ENCODE measurements around the gene CLRN2.

CLRN2 gene

DNA sequence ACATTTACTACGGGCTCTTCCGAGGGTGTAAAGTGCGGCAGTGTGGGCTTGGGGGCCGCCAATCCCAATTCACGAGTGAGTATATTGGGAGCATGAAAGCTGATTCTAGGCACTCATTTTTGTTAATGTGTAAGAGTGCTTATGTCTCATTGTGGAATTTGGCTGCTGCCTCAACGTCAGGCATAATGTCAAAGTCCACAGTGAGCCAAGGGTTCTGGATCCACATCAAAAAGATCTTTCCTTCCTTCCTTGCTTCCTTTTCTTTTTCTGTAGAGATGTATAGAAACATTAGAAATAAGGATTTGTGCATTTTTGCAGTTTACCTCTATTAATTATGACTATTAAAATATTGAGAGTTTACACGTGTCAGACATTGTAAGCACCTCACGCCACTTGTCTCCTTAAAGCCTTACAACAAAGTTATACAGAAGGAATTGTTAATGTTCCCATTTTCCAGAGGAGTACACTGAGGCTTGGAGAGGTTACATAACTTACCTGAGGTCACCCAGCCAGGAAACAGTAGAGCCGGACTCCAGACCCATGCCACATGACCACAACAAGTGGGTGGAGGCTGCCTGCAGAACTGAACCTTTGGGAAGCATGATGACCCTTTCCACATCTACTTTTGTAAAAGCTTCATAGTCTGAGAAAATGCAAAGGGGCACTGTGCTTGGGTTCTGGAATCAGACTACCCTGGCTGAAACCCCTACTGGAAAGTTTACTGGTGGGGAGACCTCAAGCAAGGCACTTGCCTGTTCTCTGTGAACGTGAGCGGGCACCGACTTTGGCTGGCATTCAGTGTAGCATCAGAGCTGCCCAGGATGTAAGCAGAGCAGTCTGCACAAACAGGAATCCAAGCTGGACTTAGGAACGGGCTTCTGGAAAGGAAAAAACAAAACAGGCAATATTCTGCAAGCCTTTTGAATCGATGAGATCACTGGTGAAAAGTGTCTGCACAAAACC lies 761 bp downstream of the CLRN2 start:
- Histone ChIP-seq H3K36me3 (no peaks in the 10 kb centered on the region), H3K9me3 (ENCODE audit: severe bottlenecking) (no peaks in the 10 kb centered on the region), H3K27ac (no peak overlapping the region), H3K4me3 (ENCODE audit: low read depth, low read length) (no peak overlapping the region), H3K27me3 (ENCODE audit: insufficient read depth, low read depth, severe bottlenecking) (no peaks in the 10 kb centered on the region)
- TF ChIP-seq, protein P1, sequence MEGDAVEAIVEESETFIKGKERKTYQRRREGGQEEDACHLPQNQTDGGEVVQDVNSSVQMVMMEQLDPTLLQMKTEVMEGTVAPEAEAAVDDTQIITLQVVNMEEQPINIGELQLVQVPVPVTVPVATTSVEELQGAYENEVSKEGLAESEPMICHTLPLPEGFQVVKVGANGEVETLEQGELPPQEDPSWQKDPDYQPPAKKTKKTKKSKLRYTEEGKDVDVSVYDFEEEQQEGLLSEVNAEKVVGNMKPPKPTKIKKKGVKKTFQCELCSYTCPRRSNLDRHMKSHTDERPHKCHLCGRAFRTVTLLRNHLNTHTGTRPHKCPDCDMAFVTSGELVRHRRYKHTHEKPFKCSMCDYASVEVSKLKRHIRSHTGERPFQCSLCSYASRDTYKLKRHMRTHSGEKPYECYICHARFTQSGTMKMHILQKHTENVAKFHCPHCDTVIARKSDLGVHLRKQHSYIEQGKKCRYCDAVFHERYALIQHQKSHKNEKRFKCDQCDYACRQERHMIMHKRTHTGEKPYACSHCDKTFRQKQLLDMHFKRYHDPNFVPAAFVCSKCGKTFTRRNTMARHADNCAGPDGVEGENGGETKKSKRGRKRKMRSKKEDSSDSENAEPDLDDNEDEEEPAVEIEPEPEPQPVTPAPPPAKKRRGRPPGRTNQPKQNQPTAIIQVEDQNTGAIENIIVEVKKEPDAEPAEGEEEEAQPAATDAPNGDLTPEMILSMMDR (IDR thresholded peaks at IDR 0.05; ENCODE audit: low read depth, low read length): no peak
- no peak for DNase-seq

DNA sequence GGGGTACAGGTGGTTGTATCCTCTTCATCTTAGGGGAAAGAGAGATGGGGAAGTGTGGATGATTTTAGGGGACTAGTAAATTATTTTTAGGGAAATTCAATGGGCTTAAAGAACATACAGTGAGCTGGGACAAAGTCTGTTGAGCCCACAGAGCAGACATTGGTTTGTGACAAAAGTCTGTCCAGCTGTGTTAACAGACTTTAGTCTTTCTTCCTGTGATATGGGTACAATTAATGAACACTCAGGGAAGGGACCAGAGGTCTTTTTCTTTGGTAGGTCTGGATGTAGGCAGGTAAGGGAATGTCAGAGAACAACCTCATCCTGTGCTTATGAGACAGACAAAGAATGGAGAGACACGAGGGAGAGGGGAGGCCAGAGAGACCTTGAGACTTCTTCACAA lies 2.0 kb downstream of the CLRN2 start:
- Histone ChIP-seq H3K27me3 (ENCODE audit: insufficient read depth, low read depth, severe bottlenecking) (no peaks in the 10 kb centered on the region), H3K27ac (no peak overlapping the region), H3K36me3 (no peaks in the 10 kb centered on the region), H3K9me3 (ENCODE audit: severe bottlenecking) (no peaks in the 10 kb centered on the region), H3K4me3 (ENCODE audit: low read depth, low read length) (no peak overlapping the region)
- TF ChIP-seq, protein P1 (IDR thresholded peaks at IDR 0.05; ENCODE audit: low read depth, low read length): no peak
- DNase-seq: no peak

- no peak for DNase-seq
- Histone ChIP-seq H3K27me3 (ENCODE audit: insufficient read depth, low read depth, severe bottlenecking) (no peaks in the 10 kb centered on the region), H3K9me3 (ENCODE audit: severe bottlenecking) (no peaks in the 10 kb centered on the region), H3K27ac (no peak overlapping the region), H3K4me3 (ENCODE audit: low read depth, low read length) (no peak overlapping the region), H3K36me3 (no peaks in the 10 kb centered on the region)
- TF ChIP-seq, protein P1 (IDR thresholded peaks at IDR 0.05; ENCODE audit: low read depth, low read length): no peak
Observed at GRCh38 chr4:17517664-17518063, 2.7 kb downstream of the CLRN2 start.

DNA sequence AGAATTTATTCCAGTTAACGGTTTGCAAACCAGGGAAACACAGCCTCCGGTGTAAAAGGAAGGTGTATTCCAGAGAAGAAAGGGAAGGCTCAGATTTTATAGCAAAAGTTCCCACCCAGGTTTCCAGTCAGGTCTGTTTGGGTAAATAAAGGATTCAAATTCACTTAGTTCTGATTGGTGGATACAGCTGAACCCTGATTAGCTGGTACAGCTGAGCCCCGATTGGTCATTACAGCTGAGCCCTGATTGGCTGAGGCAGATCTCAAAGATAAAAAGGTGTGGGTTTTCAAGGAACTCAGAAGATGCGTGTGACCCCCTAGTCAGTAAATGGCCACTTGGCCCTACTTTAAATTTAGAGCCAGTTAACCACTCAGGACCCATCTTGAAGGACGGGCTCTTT lies 6.6 kb downstream of the CLRN2 start:
- Histone ChIP-seq H3K27me3 (ENCODE audit: insufficient read depth, low read depth, severe bottlenecking) (no peaks in the 10 kb centered on the region), H3K4me3 (ENCODE audit: low read depth, low read length) (no peak overlapping the region), H3K9me3 (ENCODE audit: severe bottlenecking) (no peaks in the 10 kb centered on the region), H3K36me3 (no peaks in the 10 kb centered on the region), H3K27ac (no peak overlapping the region)
- DNase-seq: no peak
- TF ChIP-seq, protein P1 (IDR thresholded peaks at IDR 0.05; ENCODE audit: low read depth, low read length): no peak

DNA sequence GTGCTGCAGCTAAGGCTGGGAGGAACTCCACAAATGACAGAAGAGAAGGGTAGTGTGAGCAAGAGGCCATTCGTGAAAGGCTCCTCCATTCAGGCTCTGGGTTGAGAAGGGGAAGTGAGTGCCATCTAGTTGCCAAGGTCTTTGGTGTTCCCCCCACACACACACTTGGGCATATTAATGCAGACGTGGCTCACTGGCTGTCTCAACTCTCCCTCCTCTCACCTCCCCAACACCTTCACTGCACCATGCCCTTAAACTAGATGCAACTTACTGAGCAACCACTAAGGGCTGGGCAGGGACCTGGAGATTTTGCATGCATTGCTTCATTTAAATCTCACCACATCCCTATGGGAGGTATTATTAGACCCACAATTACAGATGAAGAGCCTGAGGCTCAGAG lies 8.7 kb downstream of the CLRN2 start:
- DNase-seq: no peak
- H3K27me3 ChIP-seq (ENCODE audit: insufficient read depth, low read depth, severe bottlenecking): no peaks in the 10 kb centered on the region
- no peak overlapping the region for H3K4me3 ChIP-seq (ENCODE audit: low read depth, low read length)
- TF ChIP-seq, protein P1 (IDR thresholded peaks at IDR 0.05; ENCODE audit: low read depth, low read length): no peak
- no peaks in the 10 kb centered on the region for H3K9me3 ChIP-seq (ENCODE audit: severe bottlenecking)
- no peaks in the 10 kb centered on the region for H3K36me3 ChIP-seq
- no peak overlapping the region for H3K27ac ChIP-seq
